Ectodermal cell (in vitro differentiated cells): ENCODE results near the gene RAB32.
"Not testable (repeated sequence)": the region's sequence is repeated elsewhere in the genome, so short reads cannot be mapped to it uniquely, and the experiment has no call there.

Experiments used
- H3K27ac ChIP-seq: 2 replicates; pipeline ENCODE4 v1.7.0; 2013; ENCODE audit warnings: mild to moderate bottlenecking, low read depth, low read length; ENCODE audit not compliant: insufficient read depth, poor library complexity, severe bottlenecking
- H3K27me3 ChIP-seq: 2 replicates; pipeline ENCODE4 v1.7.0; 2013; ENCODE audit warnings: mild to moderate bottlenecking, low read length; ENCODE audit not compliant: insufficient read depth, control insufficient read depth, poor library complexity, severe bottlenecking
- H3K36me3 ChIP-seq: one replicate; pipeline ENCODE4 v1.7.0; 2013; ENCODE audit warnings: low read length; ENCODE audit not compliant: control insufficient read depth, insufficient read depth
- H3K4me1 ChIP-seq: one replicate; pipeline ENCODE4 v1.7.0; 2013; ENCODE audit warnings: low read length; ENCODE audit not compliant: control insufficient read depth, insufficient read depth
- H3K4me3 ChIP-seq: 2 replicates; pipeline ENCODE4 v1.7.0; 2013; ENCODE audit warnings: low read depth, low read length, control low read depth; ENCODE audit not compliant: insufficient read depth
- H3K9me3 ChIP-seq: 2 replicates; pipeline ENCODE4 v1.7.0; 2013; ENCODE audit warnings: mild to moderate bottlenecking, low read length, moderate library complexity; ENCODE audit not compliant: control insufficient read depth
- WGBS, 2 experiments: methylation state at CpG; one replicate each; pipeline ENCODE4 v1.1.7; 2013; ENCODE audit warnings: missing lambda C conversion rate in 2 of 2; 5-methylcytosine and 5-hydroxymethylcytosine counted together

The RAB32 gene

GRCh38 chr6:146546443-146547043 is 2.9 kb downstream of the RAB32 start:
- H3K27me3 ChIP-seq, result no peaks in the 10 kb centered on the region
- no peaks in the 10 kb centered on the region for H3K9me3 ChIP-seq
- 73 to 74% methylated on average over 3 of the region's 3 CpGs for WGBS, 2 experiments
- no peaks in the 10 kb centered on the region for H3K4me1 ChIP-seq
- H3K27ac ChIP-seq, result no peak overlapping the region
- no peaks in the 10 kb centered on the region for H3K36me3 ChIP-seq
- no peak overlapping the region for H3K4me3 ChIP-seq

- no peaks in the 10 kb centered on the region for H3K4me1 ChIP-seq
- WGBS, 2 experiments, result 87 to 100% methylated on average over 1 of the region's 2 CpGs
- H3K36me3 ChIP-seq, result no peaks in the 10 kb centered on the region
- H3K4me3 ChIP-seq, result no peak overlapping the region
- H3K27ac ChIP-seq, result no peak overlapping the region
- H3K27me3 ChIP-seq, result no peaks in the 10 kb centered on the region
- H3K9me3 ChIP-seq, result no peaks in the 10 kb centered on the region
Measured at GRCh38 chr6:146547889-146548288, 4.3 kb downstream of the RAB32 start.

- no peak overlapping the region for H3K27ac ChIP-seq
- WGBS, 2 experiments, result no CpG with 5 or more reads among the region's 2 CpGs
- H3K4me3 ChIP-seq, result no peak overlapping the region
- H3K36me3 ChIP-seq, result no peaks in the 10 kb centered on the region
- H3K4me1 ChIP-seq, result no peaks in the 10 kb centered on the region
- no peaks in the 10 kb centered on the region for H3K9me3 ChIP-seq
- H3K27me3 ChIP-seq, result no peaks in the 10 kb centered on the region
Measured at GRCh38 chr6:146548898-146549374, 5.3 kb downstream of the RAB32 start.

- H3K36me3 ChIP-seq, result peaks cover 9% of the 10 kb centered on the region
- 95 to 98% methylated on average over 5 of the region's 6 CpGs for WGBS, 2 experiments
- H3K4me1 ChIP-seq, result no peaks in the 10 kb centered on the region
- no peak overlapping the region for H3K4me3 ChIP-seq
- no peaks in the 10 kb centered on the region for H3K27me3 ChIP-seq
- H3K27ac ChIP-seq, result no peak overlapping the region
- no peaks in the 10 kb centered on the region for H3K9me3 ChIP-seq
Measured at GRCh38 chr6:146550911-146551310, 7.3 kb downstream of the RAB32 start.

GRCh38 chr6:146551545-146551944 is 7.9 kb downstream of the RAB32 start:
- Histone ChIP-seq H3K4me1 (no peaks in the 10 kb centered on the region), H3K27ac (no peak overlapping the region), H3K36me3 (peaks cover 9% of the 10 kb centered on the region), H3K27me3 (no peaks in the 10 kb centered on the region), H3K9me3 (no peaks in the 10 kb centered on the region), H3K4me3 (no peak overlapping the region)
- WGBS, 2 experiments, result 87 to 93% methylated on average over 5 to 7 of the region's 7 CpGs

- Histone ChIP-seq H3K36me3 (peaks cover 9% of the 10 kb centered on the region), H3K27me3 (no peaks in the 10 kb centered on the region), H3K9me3 (no peaks in the 10 kb centered on the region), H3K4me1 (no peaks in the 10 kb centered on the region), H3K27ac (no peak overlapping the region), H3K4me3 (no peak overlapping the region)
- 96 to 98% methylated on average over 5 to 7 of the region's 7 CpGs for WGBS, 2 experiments
Measured at GRCh38 chr6:146553377-146554135, 9.9 kb downstream of the RAB32 start.

GRCh38 chr6:146560607-146561006 is 17.0 kb downstream of the RAB32 start:
- WGBS, 2 experiments, result 83% methylated on average over 1 of the region's 1 CpG; no CpG with 5 or more reads in 1 of the 2 experiments
- Histone ChIP-seq H3K9me3 (no peaks in the 10 kb centered on the region), H3K4me1 (no peaks in the 10 kb centered on the region), H3K27me3 (no peaks in the 10 kb centered on the region), H3K27ac (no peak overlapping the region), H3K4me3 (no peak overlapping the region), H3K36me3 (no peaks in the 10 kb centered on the region)

GRCh38 chr6:146566661-146567060 is 23.0 kb downstream of the RAB32 start:
- not testable (repeated sequence) for H3K9me3 ChIP-seq, H3K4me1 ChIP-seq, H3K27ac ChIP-seq, H3K36me3 ChIP-seq, H3K4me3 ChIP-seq, H3K27me3 ChIP-seq
- 90 to 95% methylated on average over 2 of the region's 2 CpGs for WGBS, 2 experiments

GRCh38 chr6:146568619-146569018 is 25.0 kb downstream of the RAB32 start:
- not testable (repeated sequence) for H3K27me3 ChIP-seq, H3K27ac ChIP-seq, H3K9me3 ChIP-seq, H3K4me1 ChIP-seq, H3K36me3 ChIP-seq, H3K4me3 ChIP-seq
- WGBS, 2 experiments, result 94 to 96% methylated on average over 3 of the region's 3 CpGs

- H3K4me1 ChIP-seq, result no peaks in the 10 kb centered on the region
- no peaks in the 10 kb centered on the region for H3K36me3 ChIP-seq
- H3K9me3 ChIP-seq, result no peaks in the 10 kb centered on the region
- H3K27ac ChIP-seq, result no peak overlapping the region
- WGBS, 2 experiments, result 86 to 91% methylated on average over 1 of the region's 1 CpG
- H3K27me3 ChIP-seq, result no peaks in the 10 kb centered on the region
- H3K4me3 ChIP-seq, result no peak overlapping the region
Measured at GRCh38 chr6:146574211-146574610, 30.6 kb downstream of the RAB32 start.
